ENCODE data around the gene MYCL.

Gene MYCL

GRCh38 chr1:39852214-39852791, 49.4 kb downstream of the MYCL start:
- no peak for DNase-seq (ENCODE audit: low read depth)

- no peak for DNase-seq (ENCODE audit: low read depth)
These were observed 51.0 kb downstream of the MYCL start for GRCh38 chr1:39850606-39851216.

GRCh38 chr1:39849203-39849602, 52.5 kb downstream of the MYCL start:
- DNase-seq (ENCODE audit: low read depth): no peak

- DNase-seq (ENCODE audit: low read depth): no peak
These were observed 53.8 kb downstream of the MYCL start for GRCh38 chr1:39847940-39848339.

- DNase-seq (ENCODE audit: low read depth): no peak
These were observed 54.9 kb downstream of the MYCL start for GRCh38 chr1:39846796-39847195.

GRCh38 chr1:39845569-39846566, 55.8 kb downstream of the MYCL start:
- DNase-seq (ENCODE audit: low read depth): peak; percentile 75

All from fibroblast of the conjunctiva (primary cell).